Femur (tissue), 1 donor: ENCODE data around the gene DDB1.
A peak's percentile ranks its signal among the peaks of the same experiment; 100 is the strongest.
"Not testable (repeated sequence)": the region's sequence is repeated elsewhere in the genome, so short reads cannot be mapped to it uniquely, and the experiment has no call there.

ENCODE experiments used
- DNase-seq: peaks from one replicate; pipeline ENCODE4 v3.0.0-alpha.2; 2017

DDB1 gene

GRCh38 chr11:61265357-61265756 lies 67.5 kb downstream of the DDB1 start:
- DNase-seq: no peak

- DNase-seq: no peak
These were observed 68.1 kb downstream of the DDB1 start for GRCh38 chr11:61264795-61265194.

GRCh38 chr11:61264371-61264770 lies 68.5 kb downstream of the DDB1 start:
- DNase-seq: no peak

GRCh38 chr11:61259363-61259762 lies 73.5 kb downstream of the DDB1 start:
- no peak for DNase-seq

- DNase-seq: no peak
These were observed 74.4 kb downstream of the DDB1 start for GRCh38 chr11:61258546-61258945.

GRCh38 chr11:61256710-61257482 lies 76.0 kb downstream of the DDB1 start:
- no peak for DNase-seq

- peak; percentile 67 for DNase-seq
These were observed 78.4 kb downstream of the DDB1 start for GRCh38 chr11:61254403-61255025.

GRCh38 chr11:61252332-61252731 lies 80.6 kb downstream of the DDB1 start:
- DNase-seq: not testable (repeated sequence)

- peak; percentile 86 for DNase-seq
These were observed 81.8 kb downstream of the DDB1 start for GRCh38 chr11:61250796-61251765.
